Mononuclear cell (primary cell): ENCODE data around the gene BCL7A. TPM values are rescaled to one million over a fixed set of nuclear protein-coding genes. Genes with fewer than 3 reads are reported as not detected.

Source experiments
- total RNA-seq: library from RNA; depleted of rRNA; stranded (reverse); fragments of >200 nt; gene quantifications from one replicate; pipeline ENCODE4 v1.2.3, GENCODE V29; 2012

Gene BCL7A
- total RNA-seq, 1 donor = 6.2 TPM

Other genes starting within 250 kb of the BCL7A start
- 110 TPM for gene RHOF, start 228.2 kb upstream of the BCL7A start, total RNA-seq
- gene SETD1B, start 217.9 kb upstream of the BCL7A start, total RNA-seq = 28.4 TPM
- not detected for gene HPD, start 163.0 kb upstream of the BCL7A start, total RNA-seq
- gene PSMD9, start 133.1 kb upstream of the BCL7A start, total RNA-seq = 25.0 TPM
- 0.21 TPM for gene CFAP251, start 103.3 kb upstream of the BCL7A start, total RNA-seq
- gene MLXIP, start 56.9 kb downstream of the BCL7A start, total RNA-seq = 27.1 TPM
- not detected for gene IL31, start 152.3 kb downstream of the BCL7A start, total RNA-seq
- gene LRRC43, start 161.2 kb downstream of the BCL7A start, total RNA-seq = 0.52 TPM
- 0.10 TPM for gene B3GNT4, start 181.8 kb downstream of the BCL7A start, total RNA-seq
- 54.8 TPM for gene DIABLO, start 204.2 kb downstream of the BCL7A start, total RNA-seq
- gene VPS33A, start 244.6 kb downstream of the BCL7A start, total RNA-seq = 19.0 TPM